DMS 273 treated with DMSO at 0.1 percent for 48 hours (cell line): Measurements from ENCODE around the gene CCL7.
"Not testable (repeated sequence)": the region's sequence is repeated elsewhere in the genome, so short reads cannot be mapped to it uniquely, and the experiment has no call there.

ENCODE experiments used
- DNase-seq: peaks from one replicate; lab custom pipeline; 2025; lab: John Stamatoyannopoulos, UW

The CCL7 gene

GRCh38 chr17:34269969-34270368, at the start of gene CCL7:
Gene CCL7, plus strand, starts transcription at chr17:34270221. Its CDS starts 70 bp downstream, at chr17:34270291.
- no peak for DNase-seq

- DNase-seq: no peak
Observed at GRCh38 chr17:34220752-34221395, 49.1 kb upstream of the CCL7 start.

- no peak for DNase-seq
Observed at GRCh38 chr17:34221411-34221810, 48.6 kb upstream of the CCL7 start.

- DNase-seq: no peak
Observed at GRCh38 chr17:34222722-34223497, 47.1 kb upstream of the CCL7 start.

- DNase-seq: no peak
Observed at GRCh38 chr17:34225046-34225445, 45.0 kb upstream of the CCL7 start.

- DNase-seq: no peak
Observed at GRCh38 chr17:34226011-34226743, 43.8 kb upstream of the CCL7 start.

- DNase-seq: no peak
Observed at GRCh38 chr17:34226744-34227034, 43.3 kb upstream of the CCL7 start.

- DNase-seq: not testable (repeated sequence)
Observed at GRCh38 chr17:34227293-34227692, 42.7 kb upstream of the CCL7 start.

GRCh38 chr17:34227707-34228106, 42.3 kb upstream of the CCL7 start:
- DNase-seq: no peak

- DNase-seq: no peak
Observed at GRCh38 chr17:34228781-34229180, 41.2 kb upstream of the CCL7 start.

GRCh38 chr17:34230342-34230741, 39.7 kb upstream of the CCL7 start:
- no peak for DNase-seq

GRCh38 chr17:34234616-34235015, 35.4 kb upstream of the CCL7 start:
- no peak for DNase-seq

GRCh38 chr17:34235389-34236028, 34.5 kb upstream of the CCL7 start:
- DNase-seq: no peak

- DNase-seq: no peak
Observed at GRCh38 chr17:34236281-34236892, 33.6 kb upstream of the CCL7 start.

GRCh38 chr17:34237458-34237857, 32.6 kb upstream of the CCL7 start:
- DNase-seq: no peak

GRCh38 chr17:34241062-34241461, 29.0 kb upstream of the CCL7 start:
- no peak for DNase-seq

GRCh38 chr17:34242587-34243363, 27.2 kb upstream of the CCL7 start:
- no peak for DNase-seq

- no peak for DNase-seq
Observed at GRCh38 chr17:34243364-34244320, 26.4 kb upstream of the CCL7 start.

GRCh38 chr17:34245351-34245905, 24.6 kb upstream of the CCL7 start:
- DNase-seq: no peak

- no peak for DNase-seq
Observed at GRCh38 chr17:34246446-34246845, 23.6 kb upstream of the CCL7 start.
